ENCODE data around the gene SELP. TPM values are rescaled to one million over a fixed set of nuclear protein-coding genes. Genes with fewer than 3 reads are reported as not detected.

Gene SELP
- total RNA-seq, 1 experiment from 2014 or later = not detected

- no TSS peak for BruUV-seq (replicated peaks)
- H3K4me3 Mint-ChIP-seq (ENCODE audit: unreplicated experiment) = no peak overlapping the region
- peak; percentile 58 to 62 for TF ChIP-seq CTCF (IDR thresholded peaks at IDR 0.05; ENCODE audit: insufficient read depth in 1 of 2, low read depth in 1 of 2, low read length in 1 of 2, severe bottlenecking in 1 of 2, unreplicated experiment in 1 of 2)
- H3K9me3 ChIP-seq = no peaks in the 10 kb centered on the region
- no peaks in the 10 kb centered on the region for H3K27me3 ChIP-seq (replicated peaks; ENCODE audit: control insufficient read depth, insufficient read depth, low read length)
- peaks cover 26% of the 10 kb centered on the region for H3K4me1 Mint-ChIP-seq (ENCODE audit: low read depth, unreplicated experiment)
- ChIA-PET POLR2A (no interaction called here), CTCF (interaction anchor here (0.6 kb wide), 1 partner anchor 1386 kb away, joined by 5 read pairs; no protein-coding TSS in a partner anchor)
- H3K27ac Mint-ChIP-seq (ENCODE audit: unreplicated experiment) = no peak overlapping the region
- intact Hi-C loops (cut with micrococcal nuclease; ENCODE audit: unreplicated experiment) = loop anchor here (1.0 kb wide), 5 partner anchors 22 to 259 kb away; partner anchors contain the start of gene F5
- no peaks in the 10 kb centered on the region for H3K36me3 ChIP-seq (ENCODE audit: control insufficient read depth, insufficient read depth, low read length)
- DNase-seq = peak in 1 of 2 experiments; percentile 54
- no peaks in the 10 kb centered on the region for H3K27me3 Mint-ChIP-seq (ENCODE audit: insufficient read depth, unreplicated experiment)
- no peak overlapping the region for H3K4me3 ChIP-seq (ENCODE audit: low read depth, low read length)
- H3K4me1 ChIP-seq = peaks cover 25% of the 10 kb centered on the region
- H3K9me3 Mint-ChIP-seq (ENCODE audit: unreplicated experiment) = no peaks in the 10 kb centered on the region
- H3K36me3 Mint-ChIP-seq (ENCODE audit: insufficient read depth, unreplicated experiment) = no peaks in the 10 kb centered on the region
Observed at GRCh38 chr1:169550294-169550693, 79.6 kb downstream of the SELP start.

GRCh38 chr1:169548282-169548681 is 81.6 kb downstream of the SELP start:
- Mint-ChIP-seq H3K9me3 (ENCODE audit: unreplicated experiment) (no peaks in the 10 kb centered on the region), H3K27me3 (ENCODE audit: insufficient read depth, unreplicated experiment) (no peaks in the 10 kb centered on the region), H3K4me1 (ENCODE audit: low read depth, unreplicated experiment) (peaks cover 26% of the 10 kb centered on the region), H3K4me3 (ENCODE audit: unreplicated experiment) (no peak overlapping the region), H3K27ac (ENCODE audit: unreplicated experiment) (no peak overlapping the region), H3K36me3 (ENCODE audit: insufficient read depth, unreplicated experiment) (no peaks in the 10 kb centered on the region)
- Histone ChIP-seq H3K27me3 (replicated peaks; ENCODE audit: control insufficient read depth, insufficient read depth, low read length) (no peaks in the 10 kb centered on the region), H3K9me3 (no peaks in the 10 kb centered on the region), H3K36me3 (ENCODE audit: control insufficient read depth, insufficient read depth, low read length) (no peaks in the 10 kb centered on the region), H3K4me1 (peaks cover 27% of the 10 kb centered on the region), H3K4me3 (ENCODE audit: low read depth, low read length) (no peak overlapping the region)
- POLR2A ChIA-PET = interaction anchor here (1.2 kb wide), 1 partner anchor 63 kb away, joined by 3 read pairs; the partner anchor contains the start of gene SLC19A2
- intact Hi-C loops (cut with micrococcal nuclease; ENCODE audit: unreplicated experiment) = loop anchor here (5.0 kb wide), 2 partner anchors 156 to 181 kb away; partner anchors contain the start of genes BLZF1 and NME7
- peak in 1 of 2 experiments; percentile 47 for DNase-seq
- BruUV-seq (replicated peaks) = no TSS peak
- CTCF ChIA-PET = interaction anchor here (1.1 kb wide), 1 partner anchor 164 kb away, joined by 4 read pairs; no protein-coding TSS in a partner anchor
- TF ChIP-seq CTCF (IDR thresholded peaks at IDR 0.05; ENCODE audit: insufficient read depth in 1 of 2, low read depth in 1 of 2, low read length in 1 of 2, severe bottlenecking in 1 of 2, unreplicated experiment in 1 of 2) = no peak

GRCh38 chr1:169546087-169546995 is 83.6 kb downstream of the SELP start:
- no peak overlapping the region for H3K4me3 ChIP-seq (ENCODE audit: low read depth, low read length)
- no peak overlapping the region for H3K4me3 Mint-ChIP-seq (ENCODE audit: unreplicated experiment)
- POLR2A ChIA-PET = interaction anchor here (1.3 kb wide), 1 partner anchor 60 kb away, joined by 4 read pairs; the partner anchor contains the start of gene SLC19A2
- no peaks in the 10 kb centered on the region for H3K9me3 Mint-ChIP-seq (ENCODE audit: unreplicated experiment)
- peak; percentile 72 to 80 for DNase-seq
- CTCF ChIA-PET = interaction anchor here (0.5 to 1.6 kb wide), 10 partner anchors 16 to 550 kb away, joined by 3 to 19 read pairs (median 4); partner anchors contain the start of genes F5 and SLC19A2
- intact Hi-C loops (cut with micrococcal nuclease; ENCODE audit: unreplicated experiment) = loop anchor here (1.0 to 5.0 kb wide), 7 partner anchors 17 to 943 kb away; partner anchors contain the start of genes BLZF1, NME7 and SLC19A2
- peaks cover 26% of the 10 kb centered on the region for H3K4me1 Mint-ChIP-seq (ENCODE audit: low read depth, unreplicated experiment)
- H3K36me3 Mint-ChIP-seq (ENCODE audit: insufficient read depth, unreplicated experiment) = no peaks in the 10 kb centered on the region
- no peaks in the 10 kb centered on the region for H3K36me3 ChIP-seq (ENCODE audit: control insufficient read depth, insufficient read depth, low read length)
- H3K4me1 ChIP-seq = peaks cover 27% of the 10 kb centered on the region
- no peaks in the 10 kb centered on the region for H3K9me3 ChIP-seq
- BruUV-seq (replicated peaks) = no TSS peak
- no peak overlapping the region for H3K27ac Mint-ChIP-seq (ENCODE audit: unreplicated experiment)
- H3K27me3 Mint-ChIP-seq (ENCODE audit: insufficient read depth, unreplicated experiment) = no peaks in the 10 kb centered on the region
- no peaks in the 10 kb centered on the region for H3K27me3 ChIP-seq (replicated peaks; ENCODE audit: control insufficient read depth, insufficient read depth, low read length)
- TF ChIP-seq CTCF (IDR thresholded peaks at IDR 0.05; ENCODE audit: insufficient read depth in 1 of 2, low read depth in 1 of 2, low read length in 1 of 2, severe bottlenecking in 1 of 2, unreplicated experiment in 1 of 2) = peak; percentile 80 to 82

Data from Caco-2 (cell line).